ENCODE measurements around the gene GADD45B. TPM values are rescaled to one million over a fixed set of nuclear protein-coding genes. Genes with fewer than 3 reads are reported as not detected.

GADD45B gene
- total RNA-seq, 2 donors from 2014 or later = 430 to 498 TPM

GRCh38 chr19:2495130-2495641 lies 19.3 kb downstream of the GADD45B start:
- Histone ChIP-seq H3K27ac (peak overlapping the region; percentile 80 to 84), H3K4me3 (peak overlapping the region; percentile 73), H3K36me3 (no peaks in the 10 kb centered on the region), H3K27me3 (replicated peaks; ENCODE audit: insufficient read depth) (no peaks in the 10 kb centered on the region), H3K4me1 (ENCODE audit: control insufficient read depth in 1 of 2, low read depth in 2 of 2) (peaks cover 5 to 25% of the 10 kb centered on the region in 2 donors), H3K9me3 (no peaks in the 10 kb centered on the region)
- ATAC-seq (ENCODE audit: insufficient number of reproducible peaks, low FRiP score, low read depth) = peak; percentile 81
- no peak for TF ChIP-seq CTCF (IDR thresholded peaks at IDR 0.05)
- DNase-seq (ENCODE audit: low spot score) = peak; percentile 66

GRCh38 chr19:2495651-2496316 lies 19.9 kb downstream of the GADD45B start:
- ATAC-seq (ENCODE audit: insufficient number of reproducible peaks, low FRiP score, low read depth) = peak; percentile 66
- peak overlapping the region; percentile 73 for H3K4me3 ChIP-seq
- peak overlapping the region; percentile 80 to 84 for H3K27ac ChIP-seq
- H3K27me3 ChIP-seq (replicated peaks; ENCODE audit: insufficient read depth) = no peaks in the 10 kb centered on the region
- peaks cover 5 to 24% of the 10 kb centered on the region in 2 donors for H3K4me1 ChIP-seq (ENCODE audit: control insufficient read depth in 1 of 2, low read depth in 2 of 2)
- no peaks in the 10 kb centered on the region for H3K9me3 ChIP-seq
- TF ChIP-seq CTCF (IDR thresholded peaks at IDR 0.05) = no peak
- no peaks in the 10 kb centered on the region for H3K36me3 ChIP-seq
- no peak for DNase-seq (ENCODE audit: low spot score)

- Histone ChIP-seq H3K9me3 (no peaks in the 10 kb centered on the region), H3K4me1 (ENCODE audit: control insufficient read depth in 1 of 2, low read depth in 2 of 2) (peaks cover 5 to 18% of the 10 kb centered on the region in 2 donors), H3K27ac (no peak overlapping the region), H3K4me3 (no peak overlapping the region), H3K27me3 (replicated peaks; ENCODE audit: insufficient read depth) (no peaks in the 10 kb centered on the region), H3K36me3 (no peaks in the 10 kb centered on the region)
- no peak for TF ChIP-seq CTCF (IDR thresholded peaks at IDR 0.05)
- DNase-seq (ENCODE audit: low spot score) = no peak
- ATAC-seq (ENCODE audit: insufficient number of reproducible peaks, low FRiP score, low read depth) = no peak
Measured at GRCh38 chr19:2497186-2497585, 21.3 kb downstream of the GADD45B start.

- ATAC-seq (ENCODE audit: insufficient number of reproducible peaks, low FRiP score, low read depth) (no peak), DNase-seq (ENCODE audit: low spot score) (no peak)
- Histone ChIP-seq H3K4me3 (no peak overlapping the region), H3K27ac (no peak overlapping the region), H3K36me3 (no peaks in the 10 kb centered on the region), H3K27me3 (replicated peaks; ENCODE audit: insufficient read depth) (no peaks in the 10 kb centered on the region), H3K4me1 (ENCODE audit: control insufficient read depth in 1 of 2, low read depth in 2 of 2) (peaks cover 5 to 9% of the 10 kb centered on the region in 2 donors), H3K9me3 (no peaks in the 10 kb centered on the region)
- TF ChIP-seq CTCF (IDR thresholded peaks at IDR 0.05) = no peak
Measured at GRCh38 chr19:2500156-2500555, 24.2 kb downstream of the GADD45B start.

GRCh38 chr19:2500841-2501261 lies 24.9 kb downstream of the GADD45B start:
- no peak for DNase-seq (ENCODE audit: low spot score)
- Histone ChIP-seq H3K27me3 (replicated peaks; ENCODE audit: insufficient read depth) (no peaks in the 10 kb centered on the region), H3K4me3 (no peak overlapping the region), H3K9me3 (no peaks in the 10 kb centered on the region), H3K27ac (no peak overlapping the region), H3K36me3 (no peaks in the 10 kb centered on the region), H3K4me1 (ENCODE audit: control insufficient read depth in 1 of 2, low read depth in 2 of 2) (peaks cover 3 to 6% of the 10 kb centered on the region in 2 donors)
- no peak for ATAC-seq (ENCODE audit: insufficient number of reproducible peaks, low FRiP score, low read depth)
- no peak for TF ChIP-seq CTCF (IDR thresholded peaks at IDR 0.05)

Measured in thoracic aorta (tissue), 2 donors.